Fibroblast of lung (primary cell): Measurements from ENCODE around the gene HOXB13. TPM values are rescaled to one million over a fixed set of nuclear protein-coding genes. Genes with fewer than 3 reads are reported as not detected.
A peak's percentile ranks its signal among the peaks of the same experiment; 100 is the strongest.

ENCODE experiments used
- DNase-seq, 2 donors: peaks; one replicate each; pipeline versions ENCODE4 v3.0.0 to v3.0.0-alpha.2; 2010; ENCODE audit warnings: low read depth in 2 of 2
- H2AFZ ChIP-seq: 2 replicates; pipeline ENCODE4 v1.5.1; 2012; ENCODE audit warnings: low read length, control low read depth, inconsistent platforms
- H3K27ac ChIP-seq: 2 replicates; pipeline ENCODE4 v1.5.1; 2011; ENCODE audit warnings: low read length, control low read depth; ENCODE audit not compliant: insufficient read depth
- H3K27me3 ChIP-seq: 2 replicates; pipeline ENCODE4 v1.5.1; 2011; ENCODE audit warnings: mild to moderate bottlenecking, low read length; ENCODE audit not compliant: control insufficient read depth, insufficient read depth
- H3K36me3 ChIP-seq: 2 replicates; pipeline ENCODE4 v1.5.1; 2011; ENCODE audit warnings: low read length; ENCODE audit not compliant: control insufficient read depth, insufficient read depth
- H3K4me1 ChIP-seq: 2 replicates; pipeline ENCODE4 v1.5.1; 2011; ENCODE audit warnings: low read length; ENCODE audit not compliant: control insufficient read depth, insufficient read depth; ENCODE audit errors: extremely low read depth
- H3K4me2 ChIP-seq: 2 replicates; pipeline ENCODE4 v1.5.1; 2011; ENCODE audit warnings: low read length, control low read depth; ENCODE audit not compliant: insufficient read depth; ENCODE audit errors: extremely low read depth
- H3K4me3 ChIP-seq, 4 experiments: fragments of 200-600 bp in 1 of 4; sonication (generic) in 1 of 4; replicated peaks in 1 of 4; 2 replicates each; pipeline ENCODE4 v1.5.1; 2011 to 2016; ENCODE audit warnings: low read length in 4 of 4, low read depth in 3 of 4, mild to moderate bottlenecking in 3 of 4, control low read depth in 2 of 4, inconsistent platforms in 1 of 4, mixed read lengths in 1 of 4; ENCODE audit not compliant: insufficient read depth in 1 of 4; ENCODE audit errors: control extremely low read depth in 1 of 4
- H3K79me2 ChIP-seq: 2 replicates; pipeline ENCODE4 v1.5.1; 2012; ENCODE audit warnings: mild to moderate bottlenecking, low read length, inconsistent platforms; ENCODE audit not compliant: control insufficient read depth, insufficient read depth
- H3K9ac ChIP-seq: 2 replicates; pipeline ENCODE4 v1.5.1; 2011; ENCODE audit warnings: mild to moderate bottlenecking, low read length, control low read depth; ENCODE audit not compliant: insufficient read depth
- H3K9me3 ChIP-seq: 2 replicates; pipeline ENCODE4 v1.5.1; 2012; ENCODE audit warnings: low read depth, low read length; ENCODE audit not compliant: control insufficient read depth, insufficient read depth
- H4K20me1 ChIP-seq: 2 replicates; pipeline ENCODE4 v1.5.1; 2011; ENCODE audit warnings: low read length; ENCODE audit not compliant: control insufficient read depth, insufficient read depth; ENCODE audit errors: extremely low read depth
- EZH2 ChIP-seq: IDR thresholded peaks from 2 replicates; pipeline ENCODE4 v1.5.1; 2012; ENCODE audit warnings: low read length, control low read depth, mild to moderate bottlenecking; ENCODE audit errors: missing control alignments
- polyA plus RNA-seq, 2 donors: library from polyadenylated mRNA; depleted of rRNA in 1 of 2; stranded (reverse) in 1 of 2; unstranded in 1 of 2; fragments of >200 nt; gene quantifications; 2 replicates each; pipeline ENCODE4 v1.2.1, GENCODE V29; 2011 to 2012; ENCODE audit warnings: missing spikeins in 1 of 2
- total RNA-seq: library from RNA; depleted of rRNA; stranded (reverse); fragments of >200 nt; gene quantifications from 2 replicates; pipeline ENCODE4 v1.2.1, GENCODE V29; 2014
- TF ChIP-seq, protein P1 (sequence below), 2 donors: IDR thresholded peaks in 1 of 2; conservative IDR thresholded peaks in 1 of 2; 1 replicate in 1 of 2; 2 replicates in 1 of 2; pipeline ENCODE4 v1.5.1; 2011 to 2012; ENCODE audit warnings: low read length in 2 of 2, control low read depth in 1 of 2, inconsistent platforms in 1 of 2, low read depth in 1 of 2, mild to moderate bottlenecking in 1 of 2

The HOXB13 gene
- total and polyA plus RNA-seq, 2 donors (not counting 1 experiment from before 2014, with no cell fraction given): not detected

DNA sequence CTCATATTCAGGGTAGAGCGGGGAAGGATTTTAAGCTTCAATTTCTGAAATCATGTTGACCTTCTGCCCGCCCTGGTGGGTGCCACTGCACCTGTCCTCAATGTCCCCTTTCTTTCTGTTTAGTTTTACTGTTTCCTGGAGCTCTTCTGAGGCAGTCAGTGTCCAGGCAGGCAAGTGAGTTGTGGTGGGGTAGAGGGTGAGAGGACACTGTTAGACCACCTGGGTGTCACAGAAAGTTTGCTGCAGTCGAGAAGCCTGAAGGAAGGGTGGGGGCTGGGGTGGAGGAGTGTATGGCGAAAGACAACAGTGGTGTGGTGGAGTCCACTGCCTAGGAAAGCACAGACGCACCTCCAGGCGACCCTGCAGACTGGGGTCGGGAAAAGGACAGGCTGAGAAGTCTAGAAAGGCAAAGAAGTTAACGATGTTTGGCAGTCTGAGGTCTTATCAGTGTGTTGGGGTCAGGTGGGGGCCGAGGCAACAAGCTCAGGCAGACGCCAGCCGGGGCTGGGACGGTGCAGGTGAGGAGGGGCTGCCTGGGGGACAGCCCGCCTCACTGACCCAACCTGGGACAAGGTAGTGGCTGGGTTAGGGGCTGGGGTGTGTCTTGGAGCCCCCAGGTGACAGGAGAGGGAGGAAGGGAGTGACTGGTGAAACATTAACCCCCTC lies 23.3 kb upstream of the HOXB13 start:
- no peaks in the 10 kb centered on the region for H3K36me3 ChIP-seq
- no peak overlapping the region for H3K27ac ChIP-seq
- no peaks in the 10 kb centered on the region for H4K20me1 ChIP-seq
- DNase-seq: no peak
- no peak overlapping the region for H3K9ac ChIP-seq
- no peak overlapping the region for H2AFZ ChIP-seq
- no peaks in the 10 kb centered on the region for H3K79me2 ChIP-seq
- peaks cover 6% of the 10 kb centered on the region for H3K4me1 ChIP-seq
- no peak overlapping the region for H3K4me2 ChIP-seq
- H3K4me3 ChIP-seq: no peak overlapping the region
- H3K27me3 ChIP-seq: peaks cover 83% of the 10 kb centered on the region
- H3K9me3 ChIP-seq: no peaks in the 10 kb centered on the region
- TF ChIP-seq, protein P1, sequence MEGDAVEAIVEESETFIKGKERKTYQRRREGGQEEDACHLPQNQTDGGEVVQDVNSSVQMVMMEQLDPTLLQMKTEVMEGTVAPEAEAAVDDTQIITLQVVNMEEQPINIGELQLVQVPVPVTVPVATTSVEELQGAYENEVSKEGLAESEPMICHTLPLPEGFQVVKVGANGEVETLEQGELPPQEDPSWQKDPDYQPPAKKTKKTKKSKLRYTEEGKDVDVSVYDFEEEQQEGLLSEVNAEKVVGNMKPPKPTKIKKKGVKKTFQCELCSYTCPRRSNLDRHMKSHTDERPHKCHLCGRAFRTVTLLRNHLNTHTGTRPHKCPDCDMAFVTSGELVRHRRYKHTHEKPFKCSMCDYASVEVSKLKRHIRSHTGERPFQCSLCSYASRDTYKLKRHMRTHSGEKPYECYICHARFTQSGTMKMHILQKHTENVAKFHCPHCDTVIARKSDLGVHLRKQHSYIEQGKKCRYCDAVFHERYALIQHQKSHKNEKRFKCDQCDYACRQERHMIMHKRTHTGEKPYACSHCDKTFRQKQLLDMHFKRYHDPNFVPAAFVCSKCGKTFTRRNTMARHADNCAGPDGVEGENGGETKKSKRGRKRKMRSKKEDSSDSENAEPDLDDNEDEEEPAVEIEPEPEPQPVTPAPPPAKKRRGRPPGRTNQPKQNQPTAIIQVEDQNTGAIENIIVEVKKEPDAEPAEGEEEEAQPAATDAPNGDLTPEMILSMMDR (conservative IDR thresholded peaks at IDR 0.05 in 1 of 2, IDR thresholded peaks at IDR 0.05 in 1 of 2; ENCODE audit: low read depth in 1 of 2, low read length in 2 of 2): no peak

DNA sequence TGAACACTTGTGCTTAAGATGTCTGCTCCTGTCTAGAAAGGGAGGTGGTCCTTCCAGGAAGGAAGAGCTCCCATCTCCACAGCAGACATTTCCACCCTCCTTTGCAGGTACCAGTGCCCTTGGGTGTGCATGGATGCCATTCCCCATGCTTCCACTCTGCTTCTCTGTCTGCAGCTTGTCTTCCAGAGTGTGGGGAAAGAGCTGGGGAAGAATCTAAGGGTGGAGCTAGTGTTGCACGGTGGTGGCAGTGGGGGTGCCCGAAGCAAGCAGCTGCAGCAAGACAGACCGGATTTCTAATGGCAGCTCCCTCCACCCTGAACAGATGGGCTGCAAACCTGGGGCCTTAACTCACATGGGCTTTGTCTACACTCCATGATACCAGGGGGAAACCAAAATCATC lies 22.6 kb upstream of the HOXB13 start:
- H2AFZ ChIP-seq: no peak overlapping the region
- no peaks in the 10 kb centered on the region for H3K79me2 ChIP-seq
- H3K27ac ChIP-seq: no peak overlapping the region
- H3K4me1 ChIP-seq: peaks cover 6% of the 10 kb centered on the region
- H3K27me3 ChIP-seq: peaks cover 90% of the 10 kb centered on the region
- no peak for DNase-seq
- no peak overlapping the region for H3K4me2 ChIP-seq
- H4K20me1 ChIP-seq: no peaks in the 10 kb centered on the region
- H3K9me3 ChIP-seq: no peaks in the 10 kb centered on the region
- no peak overlapping the region for H3K4me3 ChIP-seq
- no peak overlapping the region for H3K9ac ChIP-seq
- H3K36me3 ChIP-seq: no peaks in the 10 kb centered on the region
- TF ChIP-seq, protein P1 (conservative IDR thresholded peaks at IDR 0.05 in 1 of 2, IDR thresholded peaks at IDR 0.05 in 1 of 2; ENCODE audit: low read depth in 1 of 2, low read length in 2 of 2): no peak
- peak; percentile 59 for TF ChIP-seq EZH2

DNA sequence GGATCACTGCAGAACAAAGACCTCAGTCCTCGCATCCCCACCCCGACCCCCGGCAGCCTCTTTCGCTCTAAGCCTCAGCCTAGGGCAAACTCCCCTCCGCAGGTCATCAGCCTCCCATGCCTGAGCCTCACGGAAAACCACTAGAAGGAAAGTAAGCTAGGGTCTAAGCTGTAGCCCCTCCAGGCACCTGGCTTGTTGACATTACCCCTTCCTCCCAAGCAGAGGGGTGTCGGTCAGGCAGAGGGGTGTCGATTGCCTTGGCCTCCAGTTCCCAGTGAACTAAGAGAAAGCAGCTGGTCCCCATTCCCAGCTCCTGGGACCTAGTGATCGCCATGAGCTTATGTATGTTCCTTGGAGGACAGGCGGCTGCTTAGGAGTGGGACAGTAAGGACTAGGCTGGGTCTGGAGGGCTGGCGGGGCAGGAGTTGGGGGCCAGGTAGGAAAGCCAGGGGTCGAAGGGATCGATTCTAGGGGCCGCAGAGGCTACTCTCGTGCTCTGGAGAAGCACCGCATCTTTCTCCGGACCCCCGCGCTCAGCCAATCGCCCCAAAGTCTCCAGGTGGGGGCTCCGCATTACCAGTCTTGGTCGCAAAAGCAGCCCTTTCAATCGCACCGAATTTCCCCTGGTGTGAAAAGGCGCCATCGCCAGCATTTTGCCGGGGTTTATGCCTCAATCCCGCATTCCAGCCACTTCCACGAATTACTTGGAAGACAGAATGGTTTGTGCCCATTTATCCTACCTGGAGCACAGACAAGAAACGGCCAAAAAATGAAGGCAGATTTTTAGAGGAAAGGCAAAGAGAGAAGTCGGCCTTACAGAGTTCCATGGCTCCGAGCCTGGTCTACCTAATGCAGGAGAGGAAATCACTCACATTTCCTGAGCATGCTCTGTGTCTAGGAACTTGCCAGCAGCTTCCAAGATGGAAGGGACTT lies 21.3 kb upstream of the HOXB13 start:
- Histone ChIP-seq H3K79me2 (no peaks in the 10 kb centered on the region), H3K9ac (no peak overlapping the region), H3K4me2 (no peak overlapping the region), H2AFZ (no peak overlapping the region), H3K4me1 (peaks cover 6% of the 10 kb centered on the region), H3K4me3 (no peak overlapping the region), H3K9me3 (no peaks in the 10 kb centered on the region), H3K36me3 (no peaks in the 10 kb centered on the region), H3K27me3 (peaks cover 93% of the 10 kb centered on the region), H3K27ac (no peak overlapping the region), H4K20me1 (no peaks in the 10 kb centered on the region)
- DNase-seq: no peak
- peak; percentile 77 for TF ChIP-seq EZH2
- TF ChIP-seq, protein P1 (conservative IDR thresholded peaks at IDR 0.05 in 1 of 2, IDR thresholded peaks at IDR 0.05 in 1 of 2; ENCODE audit: low read depth in 1 of 2, low read length in 2 of 2): no peak
